IMR-90 (cell line): ENCODE data around the gene PTPRG. TPM values are rescaled to one million over a fixed set of nuclear protein-coding genes. Genes with fewer than 3 reads are reported as not detected.

Experiments
- ATAC-seq: fragments of 200-7000 bp; cut with Tn5 transposase; 2 replicates; pipeline ENCODE4 v1.9.1; 2020; ENCODE audit warnings: low read depth, mild to moderate bottlenecking, moderate library complexity
- BruUV-seq: library from RNA; stranded (reverse); fragments of 400-500 nt; replicated peaks from 2 replicates; lab custom pipeline; 2021; lab: Mats Ljungman, UMichigan
- CTCF ChIA-PET: fragments of 300-600 bp; formaldehyde crosslinking; extraction: SDS; loops from one replicate; lab custom pipeline; 2021; ENCODE audit warnings: antibody characterized with exemption; lab: Yijun Ruan, JAX
- POLR2A ChIA-PET: fragments of 300-600 bp; sonication (Branson Sonifier 250); formaldehyde crosslinking; loops from one replicate; lab custom pipeline; 2022; ENCODE audit warnings: antibody characterized with exemption; ENCODE audit not compliant: unreplicated experiment; lab: Charles Lee
- DNase-seq: peaks from one replicate; pipeline ENCODE4 v3.0.0; 2013
- H2AFZ ChIP-seq: replicated peaks from 2 replicates; pipeline ENCODE3; 2013; ENCODE audit warnings: low read length, mild to moderate bottlenecking; ENCODE audit not compliant: poor library complexity
- H2AK5ac ChIP-seq: 2 replicates; pipeline ENCODE4 v1.6.1; 2013; ENCODE audit warnings: low read depth, low read length, inconsistent platforms
- H2AK9ac ChIP-seq: replicated peaks from 2 replicates; pipeline ENCODE3; 2013; ENCODE audit warnings: mild to moderate bottlenecking, low read depth, low read length, moderate library complexity; ENCODE audit not compliant: poor library complexity
- H2BK120ac ChIP-seq: 2 replicates; pipeline ENCODE4 v1.6.1; 2013; ENCODE audit warnings: low read depth, low read length, inconsistent platforms
- H2BK15ac ChIP-seq: 3 replicates; pipeline ENCODE4 v1.6.1; 2013; ENCODE audit warnings: low read depth, low read length, inconsistent platforms
- H2BK20ac ChIP-seq: 2 replicates; pipeline ENCODE4 v1.6.1; 2013; ENCODE audit warnings: low read depth, mild to moderate bottlenecking, inconsistent platforms, low read length, moderate library complexity
- H2BK5ac ChIP-seq: 2 replicates; pipeline ENCODE4 v1.6.1; 2013; ENCODE audit warnings: mild to moderate bottlenecking, low read depth, low read length, inconsistent platforms; ENCODE audit not compliant: poor library complexity, severe bottlenecking
- H3K14ac ChIP-seq: replicated peaks from 2 replicates; pipeline ENCODE4 v1.6.1; 2013; ENCODE audit warnings: low read depth, low read length, inconsistent platforms
- H3K18ac ChIP-seq: 2 replicates; pipeline ENCODE4 v1.6.1; 2013; ENCODE audit warnings: low read depth, low read length, control low read depth
- H3K23ac ChIP-seq: 2 replicates; pipeline ENCODE4 v1.6.1; 2013; ENCODE audit warnings: low read depth, low read length, inconsistent platforms
- H3K27ac ChIP-seq: 2 replicates; pipeline ENCODE4 v1.5.1; 2013; ENCODE audit warnings: mild to moderate bottlenecking, control low read depth, low read length; ENCODE audit not compliant: insufficient read depth
- H3K27me3 ChIP-seq: 2 replicates; pipeline ENCODE4 v1.6.1; 2013; ENCODE audit warnings: low read length; ENCODE audit not compliant: control insufficient read depth, insufficient read depth
- H3K36me3 ChIP-seq: 2 replicates; pipeline ENCODE4 v1.6.1; 2013; ENCODE audit warnings: low read length, mixed read lengths; ENCODE audit not compliant: control insufficient read depth, insufficient read depth
- H3K4ac ChIP-seq: 2 replicates; pipeline ENCODE4 v1.6.1; 2013; ENCODE audit warnings: low read depth, low read length, inconsistent platforms
- H3K4me1 ChIP-seq: 2 replicates; pipeline ENCODE4 v1.6.1; 2013; ENCODE audit warnings: low read length, mixed read lengths; ENCODE audit not compliant: control insufficient read depth, insufficient read depth
- H3K4me2 ChIP-seq: 2 replicates; pipeline ENCODE4 v1.6.1; 2013; ENCODE audit warnings: low read depth, mild to moderate bottlenecking, control low read depth, low read length, moderate library complexity
- H3K4me3 ChIP-seq: 2 replicates; pipeline ENCODE4 v1.5.1; 2013; ENCODE audit warnings: low read depth, mild to moderate bottlenecking, control low read depth, low read length, moderate library complexity; ENCODE audit not compliant: insufficient read depth
- H3K56ac ChIP-seq: 2 replicates; pipeline ENCODE4 v1.6.1; 2013; ENCODE audit warnings: low read length, inconsistent platforms; ENCODE audit not compliant: insufficient read depth; ENCODE audit errors: extremely low read depth
- H3K79me1 ChIP-seq, 2 experiments: 2 replicates each; pipeline ENCODE4 v1.6.1; 2013; ENCODE audit warnings: low read length in 2 of 2, inconsistent platforms in 1 of 2, low read depth in 1 of 2
- H3K9ac ChIP-seq: 2 replicates; pipeline ENCODE4 v1.6.1; 2013; ENCODE audit warnings: low read depth, low read length, control low read depth
- H3K9me1 ChIP-seq: 2 replicates; pipeline ENCODE4 v1.6.1; 2013; ENCODE audit warnings: low read length, inconsistent platforms; ENCODE audit not compliant: insufficient read depth
- H3K9me3 ChIP-seq: 2 replicates; pipeline ENCODE4 v1.6.1; 2013; ENCODE audit warnings: low read length; ENCODE audit not compliant: control insufficient read depth, insufficient read depth
- H4K20me1 ChIP-seq: 2 replicates; pipeline ENCODE4 v1.6.1; 2013; ENCODE audit warnings: low read length, inconsistent platforms; ENCODE audit not compliant: insufficient read depth
- H4K5ac ChIP-seq: 2 replicates; pipeline ENCODE4 v1.6.1; 2013; ENCODE audit warnings: mild to moderate bottlenecking, low read depth, low read length, control low read depth
- H4K8ac ChIP-seq, 2 experiments: 2 replicates each; pipeline ENCODE4 v1.6.1; 2013; ENCODE audit warnings: low read depth in 2 of 2, low read length in 2 of 2, control low read depth in 1 of 2, inconsistent platforms in 1 of 2
- H4K91ac ChIP-seq: 2 replicates; pipeline ENCODE4 v1.6.1; 2013; ENCODE audit warnings: low read depth, low read length, inconsistent platforms; ENCODE audit not compliant: insufficient read depth
- BHLHE40 ChIP-seq: fragments of 150-350 bp; IDR thresholded peaks from 2 replicates; pipeline ENCODE4 v1.6.1; 2016; ENCODE audit warnings: mild to moderate bottlenecking, low read depth, low read length
- CEBPB ChIP-seq: IDR thresholded peaks from 2 replicates; pipeline ENCODE4 v1.6.1; 2012; ENCODE audit warnings: low read depth, low read length, improper control_type of control experiment
- CHD1 ChIP-seq: IDR thresholded peaks from 2 replicates; pipeline ENCODE4 v1.6.1; 2012; ENCODE audit warnings: low read depth, low read length, improper control_type of control experiment
- FOS ChIP-seq: fragments of 150-350 bp; IDR thresholded peaks from 2 replicates; pipeline ENCODE4 v1.6.1; 2016; ENCODE audit warnings: low read depth, low read length
- MAFK ChIP-seq: IDR thresholded peaks from 2 replicates; pipeline ENCODE4 v1.6.1; 2012; ENCODE audit warnings: low read depth, low read length, improper control_type of control experiment
- MAZ ChIP-seq: IDR thresholded peaks from 2 replicates; pipeline ENCODE4 v1.6.1; 2012; ENCODE audit warnings: low read depth, mild to moderate bottlenecking, low read length, improper control_type of control experiment, moderate library complexity, borderline replicate concordance
- MXI1 ChIP-seq: IDR thresholded peaks from 2 replicates; pipeline ENCODE4 v1.6.1; 2012; ENCODE audit warnings: low read depth, mild to moderate bottlenecking, low read length, moderate library complexity, borderline replicate concordance
- NFE2L2 ChIP-seq: fragments of 150-350 bp; IDR thresholded peaks from 2 replicates; pipeline ENCODE4 v1.6.1; 2016; ENCODE audit warnings: low read depth, mild to moderate bottlenecking, low read length
- POLR2A ChIP-seq: IDR thresholded peaks from 2 replicates; pipeline ENCODE4 v1.6.1; 2012; ENCODE audit warnings: mild to moderate bottlenecking, low read depth, low read length
- RAD21 ChIP-seq: IDR thresholded peaks from 2 replicates; pipeline ENCODE4 v1.6.1; 2012; ENCODE audit warnings: low read length, improper control_type of control experiment
- RCOR1 ChIP-seq: IDR thresholded peaks from 2 replicates; pipeline ENCODE4 v1.6.1; 2012; ENCODE audit warnings: mild to moderate bottlenecking, low read length, improper control_type of control experiment; ENCODE audit not compliant: insufficient replicate concordance
- RFX5 ChIP-seq: IDR thresholded peaks from 2 replicates; pipeline ENCODE4 v1.8.0; 2012; ENCODE audit warnings: low read depth, mild to moderate bottlenecking, low read length, moderate library complexity
- SMC3 ChIP-seq: fragments of 150-350 bp; IDR thresholded peaks from 2 replicates; pipeline ENCODE4 v1.6.1; 2016; ENCODE audit warnings: low read depth, mild to moderate bottlenecking, antibody characterized with exemption, low read length, moderate library complexity
- WGBS, 2 experiments: methylation state at CpG; one replicate each; pipeline versions ENCODE4 v1.1.5 to v1.1.7; 2013; ENCODE audit warnings: missing lambda C conversion rate in 2 of 2; ENCODE audit not compliant: insufficient read length in 1 of 2; ENCODE audit errors: extremely low coverage in 2 of 2; 5-methylcytosine and 5-hydroxymethylcytosine counted together
- dilution Hi-C: fragments of 300-500 bp; cut with HindIII; formaldehyde crosslinking; loops from one replicate; pipeline ENCODE4 v1.14.3; 2018; ENCODE audit warnings: low sequenced_read_pairs; ENCODE audit not compliant: unreplicated experiment
- in situ Hi-C: fragments of 300-500 bp; cut with MboI; formaldehyde crosslinking; loops from 3 replicates; pipeline ENCODE4 v1.14.3; 2019; ENCODE audit warnings: low sequenced_read_pairs, inconsistent platforms, mixed read lengths
- intact Hi-C: fragments of 100-400 bp; cut with micrococcal nuclease; formaldehyde crosslinking; loops from 2 replicates; pipeline ENCODE4 v1.10.0; 2022
- polyA plus RNA-seq, 3 experiments: library from polyadenylated mRNA; depleted of rRNA; stranded (reverse); fragments of >200 nt; gene quantifications; 2 replicates each; pipeline ENCODE4 v1.2.3, GENCODE V29; 2012; ENCODE audit warnings: low replicate concordance in 1 of 3
- total RNA-seq: library from RNA; depleted of rRNA; stranded (reverse); fragments of >200 nt; gene quantifications from 2 replicates; pipeline ENCODE4 v1.2.3, GENCODE V29; 2012
- TF ChIP-seq, protein P1 (sequence below): conservative IDR thresholded peaks from 2 replicates; pipeline ENCODE4 v1.5.1; 2012; ENCODE audit warnings: mild to moderate bottlenecking, low read depth, low read length, improper control_type of control experiment
- TF ChIP-seq, protein P2 (sequence below): fragments of 150-350 bp; IDR thresholded peaks from 2 replicates; pipeline ENCODE4 v1.6.1; 2017; ENCODE audit warnings: mild to moderate bottlenecking, antibody characterized with exemption, low read length, low read depth
- TF ChIP-seq, protein P3 (sequence below): fragments of 150-350 bp; IDR thresholded peaks from 2 replicates; pipeline ENCODE4 v1.6.1; 2016; ENCODE audit warnings: low read depth, mild to moderate bottlenecking, low read length, moderate library complexity, borderline replicate concordance

Gene PTPRG
- total and polyA plus RNA-seq, 2 of the 4 experiments (the other 2 are of a cell fraction) = 7.7 to 31.0 TPM

DNA sequence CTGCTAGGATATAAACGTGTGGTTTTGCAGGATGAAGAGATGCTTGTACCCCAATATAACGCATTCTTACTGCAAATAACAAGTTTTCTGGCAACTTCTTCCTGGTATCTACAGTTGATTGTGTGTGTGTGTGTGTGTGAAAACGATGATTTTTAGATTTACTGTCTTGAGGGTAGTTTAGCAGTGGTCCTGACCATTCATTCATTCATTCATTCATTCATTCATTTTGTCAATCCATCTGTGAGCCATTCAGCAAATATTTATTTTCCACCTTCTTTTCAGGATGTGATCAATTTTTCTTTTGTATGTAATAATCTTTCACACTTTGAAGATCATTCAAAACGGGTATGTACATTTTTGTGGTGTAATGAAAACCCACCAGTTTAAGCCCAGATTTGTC is 250.7 kb downstream of the PTPRG start:
- H3K9me3 ChIP-seq = no peaks in the 10 kb centered on the region
- ATAC-seq (no peak), DNase-seq (no peak)
- no peak overlapping the region for H3K27ac ChIP-seq
- no peak overlapping the region for H2AK5ac ChIP-seq
- 0 out of 2 replicates have a peak, but pooled peaks cover 6% of the 10 kb centered on the region for H4K20me1 ChIP-seq
- no peak overlapping the region for H3K18ac ChIP-seq
- no peak overlapping the region for H2AK9ac ChIP-seq
- intact Hi-C loops (loop anchor here (10.0 kb wide), 1 partner anchor 247 kb away; the partner anchor contains the start of gene PTPRG), dilution Hi-C loops (no loop called here), in situ Hi-C loops (no loop called here)
- no peak overlapping the region for H2BK20ac ChIP-seq
- peaks cover 31 to 42% of the 10 kb centered on the region in 2 experiments for H3K79me1 ChIP-seq
- H2BK15ac ChIP-seq = no peak overlapping the region
- H4K91ac ChIP-seq = no peak overlapping the region
- no peak overlapping the region for H3K9ac ChIP-seq
- no peak overlapping the region for H2AFZ ChIP-seq
- H3K23ac ChIP-seq = no peak overlapping the region
- no peak overlapping the region for H3K14ac ChIP-seq
- no peak overlapping the region for H3K56ac ChIP-seq
- H3K9me1 ChIP-seq = peaks cover 2% of the 10 kb centered on the region; the same call in 1 of the 2 replicates
- no peak overlapping the region for H3K4me3 ChIP-seq
- H4K8ac ChIP-seq = no peak overlapping the region
- TF ChIP-seq MXI1 (no peak), MAZ (no peak), MAFK (no peak), RAD21 (no peak), SMC3 (no peak), CEBPB (no peak), FOS (no peak), POLR2A (no peak), BHLHE40 (no peak), CHD1 (no peak), RFX5 (no peak), NFE2L2 (no peak), RCOR1 (no peak)
- TF ChIP-seq, protein P1, sequence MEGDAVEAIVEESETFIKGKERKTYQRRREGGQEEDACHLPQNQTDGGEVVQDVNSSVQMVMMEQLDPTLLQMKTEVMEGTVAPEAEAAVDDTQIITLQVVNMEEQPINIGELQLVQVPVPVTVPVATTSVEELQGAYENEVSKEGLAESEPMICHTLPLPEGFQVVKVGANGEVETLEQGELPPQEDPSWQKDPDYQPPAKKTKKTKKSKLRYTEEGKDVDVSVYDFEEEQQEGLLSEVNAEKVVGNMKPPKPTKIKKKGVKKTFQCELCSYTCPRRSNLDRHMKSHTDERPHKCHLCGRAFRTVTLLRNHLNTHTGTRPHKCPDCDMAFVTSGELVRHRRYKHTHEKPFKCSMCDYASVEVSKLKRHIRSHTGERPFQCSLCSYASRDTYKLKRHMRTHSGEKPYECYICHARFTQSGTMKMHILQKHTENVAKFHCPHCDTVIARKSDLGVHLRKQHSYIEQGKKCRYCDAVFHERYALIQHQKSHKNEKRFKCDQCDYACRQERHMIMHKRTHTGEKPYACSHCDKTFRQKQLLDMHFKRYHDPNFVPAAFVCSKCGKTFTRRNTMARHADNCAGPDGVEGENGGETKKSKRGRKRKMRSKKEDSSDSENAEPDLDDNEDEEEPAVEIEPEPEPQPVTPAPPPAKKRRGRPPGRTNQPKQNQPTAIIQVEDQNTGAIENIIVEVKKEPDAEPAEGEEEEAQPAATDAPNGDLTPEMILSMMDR = no peak
- TF ChIP-seq, protein P2, sequence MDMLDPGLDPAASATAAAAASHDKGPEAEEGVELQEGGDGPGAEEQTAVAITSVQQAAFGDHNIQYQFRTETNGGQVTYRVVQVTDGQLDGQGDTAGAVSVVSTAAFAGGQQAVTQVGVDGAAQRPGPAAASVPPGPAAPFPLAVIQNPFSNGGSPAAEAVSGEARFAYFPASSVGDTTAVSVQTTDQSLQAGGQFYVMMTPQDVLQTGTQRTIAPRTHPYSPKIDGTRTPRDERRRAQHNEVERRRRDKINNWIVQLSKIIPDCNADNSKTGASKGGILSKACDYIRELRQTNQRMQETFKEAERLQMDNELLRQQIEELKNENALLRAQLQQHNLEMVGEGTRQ = no peak
- TF ChIP-seq, protein P3, sequence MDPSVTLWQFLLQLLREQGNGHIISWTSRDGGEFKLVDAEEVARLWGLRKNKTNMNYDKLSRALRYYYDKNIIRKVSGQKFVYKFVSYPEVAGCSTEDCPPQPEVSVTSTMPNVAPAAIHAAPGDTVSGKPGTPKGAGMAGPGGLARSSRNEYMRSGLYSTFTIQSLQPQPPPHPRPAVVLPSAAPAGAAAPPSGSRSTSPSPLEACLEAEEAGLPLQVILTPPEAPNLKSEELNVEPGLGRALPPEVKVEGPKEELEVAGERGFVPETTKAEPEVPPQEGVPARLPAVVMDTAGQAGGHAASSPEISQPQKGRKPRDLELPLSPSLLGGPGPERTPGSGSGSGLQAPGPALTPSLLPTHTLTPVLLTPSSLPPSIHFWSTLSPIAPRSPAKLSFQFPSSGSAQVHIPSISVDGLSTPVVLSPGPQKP = no peak
- H3K4ac ChIP-seq = no peak overlapping the region
- no peak overlapping the region for H4K5ac ChIP-seq
- ChIA-PET CTCF (no interaction called here), POLR2A (no interaction called here)
- no peaks in the 10 kb centered on the region for H3K27me3 ChIP-seq
- no peak overlapping the region for H3K4me2 ChIP-seq
- no CpG with 5 or more reads among the region's 4 CpGs for WGBS, 2 experiments
- BruUV-seq = no TSS peak
- H3K36me3 ChIP-seq = no peaks in the 10 kb centered on the region
- H3K4me1 ChIP-seq = peaks cover 8% of the 10 kb centered on the region
- H2BK5ac ChIP-seq = no peak overlapping the region
- H2BK120ac ChIP-seq = no peak overlapping the region
